CD4-positive, alpha-beta T cell treated with Interleukin-4 for 4 hours (primary cell): Measurements from ENCODE around the gene CHRNB1.

Experiments
- DNase-seq: peaks from one replicate; pipeline ENCODE4 v3.0.0-alpha.2; 2020

The CHRNB1 gene

GRCh38 chr17:7416323-7416722, 28.5 kb upstream of the CHRNB1 start:
- no peak for DNase-seq

- no peak for DNase-seq
Measured at GRCh38 chr17:7417056-7417655, 27.7 kb upstream of the CHRNB1 start.

GRCh38 chr17:7418472-7419152, 26.2 kb upstream of the CHRNB1 start:
- DNase-seq, result no peak

GRCh38 chr17:7419819-7420610, 24.8 kb upstream of the CHRNB1 start, which contains the start of gene SPEM1:
Gene SPEM1 (plus strand): TSS chr17:7420324. CDS start chr17:7420385, 61 bp downstream.
- no peak for DNase-seq

- DNase-seq, result no peak
Measured at GRCh38 chr17:7421186-7421585, 23.7 kb upstream of the CHRNB1 start.

GRCh38 chr17:7423679-7424078, 21.2 kb upstream of the CHRNB1 start:
- DNase-seq, result no peak

- DNase-seq, result no peak
Measured at GRCh38 chr17:7425316-7425715, 19.5 kb upstream of the CHRNB1 start, which contains the start of gene SPEM2. Gene SPEM2 (plus strand): TSS chr17:7425616. CDS start chr17:7425689, 73 bp downstream.

- no peak for DNase-seq
Measured at GRCh38 chr17:7425756-7426155, 19.1 kb upstream of the CHRNB1 start.

- DNase-seq, result no peak
Measured at GRCh38 chr17:7426203-7426863, 18.5 kb upstream of the CHRNB1 start.

GRCh38 chr17:7426896-7427489, 17.9 kb upstream of the CHRNB1 start:
- no peak for DNase-seq

- DNase-seq, result no peak
Measured at GRCh38 chr17:7427549-7427948, 17.3 kb upstream of the CHRNB1 start.

GRCh38 chr17:7428557-7428956, 16.3 kb upstream of the CHRNB1 start, which contains the start of gene SPEM3:
Gene SPEM3 (plus strand): TSS chr17:7428857. CDS start chr17:7428903, 46 bp downstream.
- DNase-seq, result no peak

GRCh38 chr17:7429722-7430121, 15.1 kb upstream of the CHRNB1 start:
- no peak for DNase-seq

- DNase-seq, result no peak
Measured at GRCh38 chr17:7431231-7431630, 13.6 kb upstream of the CHRNB1 start.

GRCh38 chr17:7432296-7432695, 12.6 kb upstream of the CHRNB1 start:
- DNase-seq, result no peak

- DNase-seq, result peak; percentile 54
Measured at GRCh38 chr17:7435676-7436555, 8.9 kb upstream of the CHRNB1 start.

GRCh38 chr17:7436556-7437368, 8.1 kb upstream of the CHRNB1 start:
- peak; percentile 77 for DNase-seq

GRCh38 chr17:7437369-7437863, 7.4 kb upstream of the CHRNB1 start:
- DNase-seq, result no peak

GRCh38 chr17:7437950-7438614, 6.8 kb upstream of the CHRNB1 start:
- peak; percentile 25 for DNase-seq
